Gastroesophageal sphincter (tissue), 4 donors: ENCODE measurements around the gene C1orf87. TPM values are rescaled to one million over a fixed set of nuclear protein-coding genes. Genes with fewer than 3 reads are reported as not detected.

Experiments used
- ATAC-seq: fragments of 150-250 bp; one replicate; pipeline ENCODE4 v1.9.1; 2016; ENCODE audit warnings: mild to moderate bottlenecking, moderate library complexity
- H3K27ac ChIP-seq, 4 donors: fragments of 200-600 bp; sonication (generic) in 3 of 4; 1 replicate in 3 of 4; 2 replicates in 1 of 4; pipeline ENCODE4 v1.5.1; 2016 to 2019
- H3K27me3 ChIP-seq: fragments of 200-600 bp; sonication (generic); one replicate; pipeline ENCODE4 v1.5.1; 2019
- H3K36me3 ChIP-seq, 2 donors: fragments of 200-600 bp; sonication (generic); one replicate each; pipeline ENCODE4 v1.5.1; 2019; ENCODE audit warnings: control low read depth in 1 of 2
- H3K4me1 ChIP-seq, 3 donors: fragments of 200-600 bp; sonication (generic); 1 replicate in 2 of 3; 2 replicates in 1 of 3; pipeline ENCODE4 v1.5.1; 2016 to 2019; ENCODE audit warnings: control low read depth in 2 of 3
- H3K4me3 ChIP-seq, 2 donors: fragments of 200-600 bp; sonication (generic); one replicate each; pipeline ENCODE4 v1.5.1; 2019; ENCODE audit warnings: mild to moderate bottlenecking in 1 of 2, moderate library complexity in 1 of 2
- H3K9me3 ChIP-seq, 3 donors: fragments of 200-600 bp; sonication (generic); one replicate each; pipeline ENCODE4 v1.5.1; 2017 to 2019; ENCODE audit warnings: control low read depth in 2 of 3
- CTCF ChIP-seq, 4 experiments: fragments of 200-600 bp in 2 of 4; fragments of 450-650 bp in 2 of 4; sonication (generic) in 1 of 4; IDR thresholded peaks; one replicate each; pipeline ENCODE4 v1.5.1; 2017 to 2019; ENCODE audit warnings: antibody characterized with exemption in 4 of 4, mild to moderate bottlenecking in 2 of 4, moderate library complexity in 2 of 4
- EP300 ChIP-seq: sonication (generic); formaldehyde crosslinking; IDR thresholded peaks from one replicate; pipeline ENCODE4 v1.6.1; 2017; ENCODE audit warnings: antibody characterized with exemption, mild to moderate bottlenecking
- POLR2A ChIP-seq, 2 donors: fragments of 450-650 bp; IDR thresholded peaks; one replicate each; pipeline ENCODE4 v1.6.1; 2017; ENCODE audit warnings: antibody characterized with exemption in 2 of 2, mild to moderate bottlenecking in 2 of 2, moderate library complexity in 1 of 2
- POLR2AphosphoS5 ChIP-seq: sonication (generic); formaldehyde crosslinking; IDR thresholded peaks from one replicate; pipeline ENCODE4 v1.6.1; 2017; ENCODE audit warnings: antibody characterized with exemption
- WGBS, 2 donors: methylation state at CpG; one replicate each; pipeline ENCODE4 v1.1.5; 2018; ENCODE audit warnings: low coverage in 1 of 2; 5-methylcytosine and 5-hydroxymethylcytosine counted together
- total RNA-seq, 4 donors: library from RNA; depleted of rRNA; stranded (reverse); fragments of >200 nt; gene quantifications; one replicate each; pipeline ENCODE4 v1.1.0, GENCODE V29; 2016

The C1orf87 gene
- total RNA-seq, 4 donors from 2014 or later, result 0.54 TPM; not detected in 3

- WGBS, 2 donors, result 74 to 84% methylated on average over 5 of the region's 5 CpGs
- Histone ChIP-seq H3K9me3 (no peaks in the 10 kb centered on the region), H3K27ac (no peak overlapping the region), H3K36me3 (no peaks in the 10 kb centered on the region), H3K4me1 (no peaks in the 10 kb centered on the region), H3K27me3 (no peaks in the 10 kb centered on the region), H3K4me3 (no peak overlapping the region)
- no peak for ATAC-seq
- no peak for TF ChIP-seq EP300
- TF ChIP-seq POLR2AphosphoS5, result no peak
- TF ChIP-seq POLR2A (IDR thresholded peaks at IDR 0.05), result no peak
- TF ChIP-seq CTCF (IDR thresholded peaks at IDR 0.05), result no peak
Observed at GRCh38 chr1:59979666-59980065, 93.9 kb downstream of the C1orf87 start.

DNA sequence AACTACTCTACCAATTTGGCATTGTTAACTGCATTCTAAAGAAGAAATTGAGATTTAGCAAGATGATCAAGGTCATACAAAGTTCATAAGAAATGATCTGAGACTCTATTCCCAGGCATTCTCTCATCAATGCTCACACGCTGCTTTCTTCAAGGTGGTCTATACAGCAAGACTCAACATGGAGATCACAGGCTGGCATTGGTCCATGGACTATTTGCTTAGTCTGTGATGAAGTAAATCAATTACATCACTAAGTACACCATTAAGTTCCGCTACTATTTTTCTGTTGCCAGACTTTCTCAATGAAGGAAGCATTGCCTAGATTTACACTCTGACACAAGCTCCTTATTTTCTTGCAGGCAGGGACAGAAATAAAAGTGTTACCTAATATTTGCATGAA is 95.1 kb downstream of the C1orf87 start:
- WGBS, 2 donors, result 90 to 92% methylated on average over 2 of the region's 2 CpGs
- no peaks in the 10 kb centered on the region for H3K9me3 ChIP-seq
- no peaks in the 10 kb centered on the region for H3K36me3 ChIP-seq
- no peaks in the 10 kb centered on the region for H3K27me3 ChIP-seq
- no peaks in the 10 kb centered on the region for H3K4me1 ChIP-seq
- ATAC-seq, result no peak
- H3K27ac ChIP-seq, result no peak overlapping the region
- TF ChIP-seq EP300 (no peak), POLR2A (IDR thresholded peaks at IDR 0.05) (no peak), POLR2AphosphoS5 (no peak), CTCF (IDR thresholded peaks at IDR 0.05) (no peak)
- H3K4me3 ChIP-seq, result no peak overlapping the region

DNA sequence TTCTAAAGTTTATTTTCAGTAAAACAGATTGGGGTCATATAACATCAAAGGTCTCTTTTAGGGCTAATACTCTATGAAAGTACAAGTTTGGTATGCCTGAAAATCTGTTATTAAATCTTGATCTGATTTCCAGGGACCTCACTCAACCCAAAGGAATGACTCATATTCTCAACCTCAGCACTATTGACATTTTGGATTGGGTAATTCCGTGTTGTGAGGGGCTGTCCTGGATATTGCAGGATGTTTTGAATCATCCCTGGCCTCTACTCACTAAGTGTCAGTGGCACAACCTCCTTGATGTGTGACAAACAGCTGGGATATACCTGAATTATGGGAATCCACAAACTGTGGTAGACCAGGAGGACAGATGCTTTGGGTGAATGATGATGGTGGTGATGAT is 95.5 kb downstream of the C1orf87 start:
- H3K9me3 ChIP-seq, result no peaks in the 10 kb centered on the region
- no peaks in the 10 kb centered on the region for H3K27me3 ChIP-seq
- H3K36me3 ChIP-seq, result no peaks in the 10 kb centered on the region
- no peak overlapping the region for H3K4me3 ChIP-seq
- no peaks in the 10 kb centered on the region for H3K4me1 ChIP-seq
- ATAC-seq, result peak; percentile 37
- TF ChIP-seq EP300 (no peak), POLR2AphosphoS5 (peak; percentile 36)
- 78 to 83% methylated on average over 1 of the region's 1 CpG for WGBS, 2 donors
- H3K27ac ChIP-seq, result no peak overlapping the region

GRCh38 chr1:59977075-59977410 is 96.5 kb downstream of the C1orf87 start:
- WGBS, 2 donors, result 72 to 74% methylated on average over 4 of the region's 4 CpGs
- Histone ChIP-seq H3K36me3 (no peaks in the 10 kb centered on the region), H3K4me3 (no peak overlapping the region), H3K9me3 (no peaks in the 10 kb centered on the region), H3K27me3 (no peaks in the 10 kb centered on the region), H3K4me1 (no peaks in the 10 kb centered on the region), H3K27ac (no peak overlapping the region)
- TF ChIP-seq POLR2A (IDR thresholded peaks at IDR 0.05) (no peak), CTCF (IDR thresholded peaks at IDR 0.05) (no peak)
- no peak for ATAC-seq

GRCh38 chr1:59976194-59977074 is 97.1 kb downstream of the C1orf87 start:
- WGBS, 2 donors, result 40 to 51% methylated on average over 12 to 19 of the region's 19 CpGs
- no peak overlapping the region for H3K27ac ChIP-seq
- H3K36me3 ChIP-seq, result no peaks in the 10 kb centered on the region
- H3K4me1 ChIP-seq, result peaks cover 0 to 4% (median 0%) of the 10 kb centered on the region in 3 donors
- no peaks in the 10 kb centered on the region for H3K27me3 ChIP-seq
- TF ChIP-seq CTCF (IDR thresholded peaks at IDR 0.05) (peak; percentile 69 to 90 (median 80)), EP300 (no peak), POLR2AphosphoS5 (peak; percentile 39)
- no peak overlapping the region for H3K4me3 ChIP-seq
- no peak for ATAC-seq
- H3K9me3 ChIP-seq, result no peaks in the 10 kb centered on the region
